GM10847 (cell line): ENCODE measurements around the gene AGFG2.

Experiments used
- POLR2A ChIP-seq: IDR thresholded peaks from 2 replicates; pipeline ENCODE4 v1.6.1; 2011; ENCODE audit not compliant: insufficient read length; ENCODE audit errors: extremely low read depth

The AGFG2 gene

GRCh38 chr7:100568176-100568895 is 29.3 kb downstream of the AGFG2 start:
- TF ChIP-seq POLR2A: no peak

- TF ChIP-seq POLR2A: no peak
These were observed 30.2 kb downstream of the AGFG2 start for GRCh38 chr7:100568896-100569844.

GRCh38 chr7:100570954-100571828 is 32.2 kb downstream of the AGFG2 start:
- TF ChIP-seq POLR2A: no peak

- TF ChIP-seq POLR2A: no peak
These were observed 32.8 kb downstream of the AGFG2 start for GRCh38 chr7:100571829-100572116.

- no peak for TF ChIP-seq POLR2A
These were observed 33.4 kb downstream of the AGFG2 start for GRCh38 chr7:100572281-100572948.

GRCh38 chr7:100572949-100573675 is 34.1 kb downstream of the AGFG2 start:
- no peak for TF ChIP-seq POLR2A

- TF ChIP-seq POLR2A: no peak
These were observed 34.8 kb downstream of the AGFG2 start, which contains the start of gene SAP25 for GRCh38 chr7:100573691-100574361. SAP25 (minus strand) TSS chr7:100573900; CDS start chr7:100573742, 158 bp downstream.

GRCh38 chr7:100574362-100575205 is 35.6 kb downstream of the AGFG2 start:
- no peak for TF ChIP-seq POLR2A

- no peak for TF ChIP-seq POLR2A
These were observed 36.2 kb downstream of the AGFG2 start for GRCh38 chr7:100575206-100575631.

GRCh38 chr7:100575746-100576383 is 36.9 kb downstream of the AGFG2 start:
- no peak for TF ChIP-seq POLR2A

- no peak for TF ChIP-seq POLR2A
These were observed 37.5 kb downstream of the AGFG2 start for GRCh38 chr7:100576384-100576993.

- no peak for TF ChIP-seq POLR2A
These were observed 38.1 kb downstream of the AGFG2 start for GRCh38 chr7:100577103-100577502.
